Hematopoietic multipotent progenitor cell treated with erythropoietin and hydrocortisone succinate and interleukin-3 and kit ligand, for 17 days (in vitro differentiated cells): ENCODE data around the gene PIN1.

Source experiments
- DNase-seq: peaks from one replicate; pipeline ENCODE4 v3.0.0-alpha.2; 2015; ENCODE audit warnings: low spot score

PIN1 gene

DNA sequence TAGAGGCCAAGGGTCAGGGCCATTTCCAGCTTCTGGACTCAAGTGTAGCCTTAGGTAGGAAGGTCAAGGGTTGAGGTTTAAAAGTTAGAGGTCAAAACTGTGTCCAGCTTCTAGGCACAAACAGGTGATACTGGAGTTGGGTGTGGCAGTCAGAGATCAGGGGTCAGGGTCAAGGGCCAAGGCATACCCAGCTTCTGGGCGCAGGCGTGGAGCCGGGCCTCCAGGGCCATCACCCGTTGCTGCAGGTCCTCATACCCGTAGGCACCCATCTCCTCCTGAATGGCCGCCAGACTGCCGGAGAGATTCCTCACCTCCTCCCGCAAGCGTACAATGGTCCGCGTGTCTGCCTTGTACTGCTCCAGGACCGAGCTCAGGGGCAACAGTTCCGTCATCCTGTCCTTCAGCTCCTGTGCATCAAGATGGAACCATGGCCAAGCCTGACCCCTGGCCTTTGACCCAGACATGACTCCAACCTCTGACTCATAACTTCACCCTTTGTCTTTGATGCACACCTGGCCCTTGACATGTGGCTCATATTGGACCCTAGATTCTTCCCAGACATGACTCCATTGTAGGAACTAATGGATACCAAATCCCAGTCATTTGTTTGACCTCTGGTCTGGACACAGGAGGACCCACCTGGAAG, 22.1 kb downstream of the PIN1 start:
- no peak for DNase-seq

DNA sequence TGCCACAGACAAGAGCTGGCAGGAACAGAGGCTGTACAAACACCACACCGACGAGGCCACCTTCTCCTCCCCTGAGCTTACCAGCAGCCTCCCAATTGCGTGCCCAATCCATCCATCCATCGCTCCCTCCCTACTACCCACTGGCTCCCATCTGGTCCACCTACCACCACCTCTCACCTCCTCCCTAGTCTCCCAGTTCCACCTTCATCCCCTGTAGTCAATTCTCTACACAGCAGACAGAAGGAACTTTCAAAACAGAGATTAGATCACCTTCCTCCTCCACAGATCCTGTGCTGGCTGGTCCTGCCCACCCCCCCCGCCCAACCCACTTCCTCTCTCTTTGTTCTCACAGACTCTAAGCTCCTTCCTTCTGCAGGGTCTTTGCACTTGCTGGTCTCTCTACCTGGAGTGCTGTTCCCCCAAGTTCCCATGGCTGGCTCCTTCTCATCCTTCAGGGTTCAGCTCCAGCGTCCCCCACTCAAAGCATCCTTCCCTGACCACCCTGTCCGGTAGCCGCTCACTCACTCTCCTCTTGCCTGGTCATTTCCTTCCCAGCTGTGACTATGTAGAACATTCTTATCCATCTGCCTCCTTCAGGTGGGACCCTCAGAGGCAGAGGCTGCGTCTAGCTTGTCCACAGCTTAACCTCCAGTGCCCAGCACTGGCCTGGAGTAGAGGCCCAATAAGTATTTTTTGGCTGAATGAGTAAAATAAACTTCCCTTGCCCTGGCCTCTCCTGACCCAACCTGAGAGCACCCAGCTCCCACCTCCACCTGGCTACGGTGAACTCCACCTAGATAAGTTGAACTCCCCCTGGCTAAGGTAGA, 23.0 kb downstream of the PIN1 start:
- no peak for DNase-seq

DNA sequence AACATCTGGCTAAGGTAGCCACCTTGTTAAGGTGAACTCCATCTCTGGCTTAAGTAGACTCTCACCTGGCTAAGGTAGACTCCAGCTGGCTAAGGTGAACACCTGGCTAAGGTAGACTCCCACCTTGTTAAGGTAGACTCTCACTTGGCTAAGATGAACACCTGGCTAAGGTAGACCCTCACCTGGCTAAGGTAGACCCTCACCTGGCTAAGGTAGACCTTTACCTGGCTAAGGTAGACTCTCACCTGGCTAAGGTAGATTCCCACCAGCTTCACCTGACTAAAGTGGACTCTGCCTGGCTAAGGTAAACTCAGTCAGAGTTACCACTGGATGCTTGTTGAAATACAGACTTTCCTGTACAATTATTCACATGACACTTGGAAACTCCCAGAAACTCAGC, 23.6 kb downstream of the PIN1 start:
- no peak for DNase-seq

DNA sequence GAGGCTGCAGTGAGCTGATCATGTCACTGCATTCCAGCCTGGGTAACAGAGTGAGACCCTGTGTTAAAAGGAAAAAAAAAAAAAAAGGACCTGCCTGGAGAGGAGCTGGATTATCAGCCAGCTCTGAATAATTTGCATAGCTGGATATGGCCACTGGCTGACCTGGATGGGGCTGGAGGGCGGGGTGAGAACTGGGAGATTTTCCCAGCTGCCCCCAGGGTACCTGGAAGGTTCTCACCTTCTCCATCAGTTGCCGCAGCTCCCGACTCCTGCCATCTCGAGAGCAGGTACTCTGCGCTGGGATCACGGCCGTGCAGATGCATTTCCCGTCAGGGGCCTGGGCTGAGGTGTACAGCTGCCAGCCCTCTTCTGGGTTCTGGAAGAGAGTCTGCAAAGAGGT, 25.3 kb downstream of the PIN1 start:
- no peak for DNase-seq

DNA sequence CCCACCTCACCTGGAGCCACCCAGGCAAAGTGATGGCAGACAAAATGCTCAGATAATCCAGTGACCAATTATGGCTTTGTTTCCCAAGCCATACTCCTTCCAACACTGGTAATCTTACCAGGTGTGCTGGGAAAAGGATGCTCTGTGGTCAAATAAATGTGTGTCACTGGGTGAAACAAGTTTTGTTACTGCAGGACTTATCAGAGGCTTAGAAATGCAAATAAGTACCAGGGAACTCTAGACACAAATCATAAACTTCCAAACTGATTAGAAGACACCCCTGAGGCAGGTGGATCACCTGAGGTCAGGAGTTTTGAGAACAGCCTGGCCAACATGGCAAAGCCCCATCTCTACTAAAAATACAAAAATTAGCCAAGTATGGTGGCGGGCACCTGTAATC, 26.4 kb downstream of the PIN1 start:
- DNase-seq: no peak

DNA sequence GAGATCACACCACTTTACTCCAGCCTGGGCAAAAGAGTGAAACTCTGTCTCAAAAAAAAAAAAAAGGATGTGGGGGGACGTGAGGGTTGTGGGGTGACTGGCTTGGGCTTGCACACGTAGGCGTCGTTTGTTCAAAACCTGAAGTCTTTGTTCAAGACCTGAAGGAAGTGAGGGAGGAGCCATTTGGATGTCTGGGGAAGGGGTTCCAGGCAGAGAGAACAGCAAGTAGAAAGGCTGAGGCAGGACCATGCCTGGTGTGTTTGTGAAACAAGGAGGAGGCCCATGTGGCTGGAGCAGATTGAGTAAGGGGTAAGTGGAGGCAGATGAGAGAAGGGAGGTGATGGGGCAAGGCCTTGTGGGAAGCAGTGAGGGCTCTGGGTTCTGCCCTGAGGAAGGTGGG, 27.8 kb downstream of the PIN1 start:
- no peak for DNase-seq

DNA sequence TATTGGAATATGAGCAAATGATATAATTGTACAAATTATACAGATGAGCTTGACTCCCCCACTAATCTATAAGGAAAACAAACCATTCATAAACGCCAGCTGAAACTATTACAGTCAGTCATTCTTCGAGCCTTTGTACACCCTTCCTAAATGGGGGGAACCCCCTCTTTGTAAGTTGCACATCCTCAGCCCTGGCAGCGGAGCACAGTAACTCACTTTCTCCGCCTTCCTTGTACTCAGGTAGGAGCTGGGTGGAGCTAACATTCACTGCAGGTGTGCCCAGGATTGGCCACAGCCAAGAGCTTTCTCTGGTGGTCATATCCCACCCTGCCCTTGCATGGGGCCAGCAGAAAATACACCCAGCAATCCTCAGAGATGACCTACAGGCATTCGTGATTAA, 28.6 kb downstream of the PIN1 start:
- no peak for DNase-seq

DNA sequence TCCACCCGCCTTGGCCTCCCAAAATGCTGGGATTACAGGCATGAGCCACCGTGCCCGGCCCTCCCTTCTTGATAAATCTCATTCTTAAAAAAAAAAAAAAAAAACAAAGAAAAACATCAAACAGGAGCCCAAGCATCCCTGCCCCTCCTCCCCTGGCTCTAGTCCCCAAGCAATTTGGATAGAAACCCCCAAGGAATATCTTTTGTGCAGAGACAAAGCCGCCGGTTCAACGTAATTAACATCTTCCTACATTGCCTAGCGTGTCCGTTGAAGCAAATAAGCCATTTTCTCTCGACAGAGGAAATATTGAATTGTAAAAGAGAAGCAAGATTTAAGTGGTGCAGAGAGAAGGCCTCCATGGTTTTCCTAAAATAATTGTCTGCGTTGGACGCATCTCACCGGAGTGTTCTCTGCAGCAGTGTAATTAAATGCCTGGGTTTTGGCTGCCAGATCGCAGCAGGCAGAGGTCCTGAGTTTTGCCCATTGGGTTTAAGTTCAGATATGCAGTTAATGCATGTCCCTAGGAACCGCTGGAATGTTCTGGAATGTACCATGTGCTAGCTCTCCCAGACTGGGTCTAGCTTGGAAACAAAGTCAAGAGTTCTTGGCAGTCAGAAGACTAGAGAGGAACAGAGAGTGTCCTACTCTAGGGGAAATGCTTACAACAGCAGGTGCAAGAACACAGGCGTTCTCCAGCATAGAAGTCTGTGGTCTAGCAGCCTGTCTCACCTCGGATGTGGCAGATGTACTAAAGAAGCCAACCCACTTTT, 30.8 kb downstream of the PIN1 start:
- DNase-seq: no peak

DNA sequence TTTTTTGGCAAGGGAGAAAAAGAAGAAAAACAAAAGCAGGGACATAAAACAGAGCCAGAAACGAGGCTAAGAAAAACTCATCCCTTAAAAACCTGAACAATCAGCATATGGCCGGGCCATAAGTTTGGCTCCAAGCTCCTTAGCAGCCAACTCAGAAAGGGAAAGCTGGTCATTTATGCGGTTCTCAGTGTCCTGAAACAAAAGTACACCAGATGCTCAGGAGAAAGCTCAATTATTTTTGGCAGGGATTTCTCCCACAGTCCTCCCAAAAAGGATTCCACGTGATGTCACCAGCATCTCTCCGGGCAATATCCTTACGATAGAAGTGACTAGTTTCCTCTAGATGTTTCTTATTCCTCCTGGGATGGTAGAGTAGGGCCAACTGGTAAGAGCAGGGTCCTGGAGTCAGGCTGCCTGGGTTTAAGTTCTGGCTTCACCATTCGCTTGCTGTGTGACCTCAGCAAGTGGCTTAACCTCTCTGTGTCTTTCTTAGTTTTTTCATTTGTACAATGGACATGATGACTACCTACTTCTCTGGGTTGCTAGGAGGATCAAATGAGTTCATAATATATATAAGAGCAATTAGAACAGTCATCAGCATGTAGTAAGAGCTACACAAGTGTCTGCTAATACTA, 34.0 kb downstream of the PIN1 start:
- DNase-seq: no peak

DNA sequence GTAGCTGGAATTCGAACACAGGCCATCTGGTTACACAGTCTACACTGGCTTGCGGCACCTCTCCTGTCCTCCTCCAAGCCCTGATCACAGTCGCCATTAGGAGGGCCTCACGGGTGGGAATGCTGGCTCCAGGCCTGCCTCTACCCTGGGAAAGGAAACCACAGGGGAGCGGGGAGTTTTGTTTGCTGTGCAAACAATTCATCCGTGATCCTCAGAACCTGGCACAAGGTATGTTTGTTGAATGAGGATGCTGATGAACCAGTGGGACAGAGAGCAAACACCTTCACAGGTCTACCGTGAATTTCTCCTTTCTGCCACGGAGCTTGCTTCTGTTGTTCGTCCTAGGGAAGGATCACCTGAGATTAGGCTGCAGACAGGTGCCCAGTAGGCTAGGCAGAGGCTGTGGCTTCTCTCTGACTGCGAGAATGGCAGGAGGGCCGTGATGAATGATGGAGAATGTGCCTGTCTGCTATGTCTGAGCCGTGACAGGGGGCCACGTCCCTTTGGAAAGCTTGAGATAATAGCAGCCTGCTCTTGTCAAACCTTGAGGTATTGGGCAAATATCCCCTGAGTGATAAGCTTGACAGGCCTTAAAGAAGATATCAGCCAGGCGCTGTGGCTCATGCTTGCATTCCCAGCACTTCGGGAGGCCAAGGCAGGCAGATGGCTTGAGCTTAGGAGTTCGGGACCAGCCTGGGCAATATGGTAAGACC, 36.7 kb downstream of the PIN1 start:
- no peak for DNase-seq

DNA sequence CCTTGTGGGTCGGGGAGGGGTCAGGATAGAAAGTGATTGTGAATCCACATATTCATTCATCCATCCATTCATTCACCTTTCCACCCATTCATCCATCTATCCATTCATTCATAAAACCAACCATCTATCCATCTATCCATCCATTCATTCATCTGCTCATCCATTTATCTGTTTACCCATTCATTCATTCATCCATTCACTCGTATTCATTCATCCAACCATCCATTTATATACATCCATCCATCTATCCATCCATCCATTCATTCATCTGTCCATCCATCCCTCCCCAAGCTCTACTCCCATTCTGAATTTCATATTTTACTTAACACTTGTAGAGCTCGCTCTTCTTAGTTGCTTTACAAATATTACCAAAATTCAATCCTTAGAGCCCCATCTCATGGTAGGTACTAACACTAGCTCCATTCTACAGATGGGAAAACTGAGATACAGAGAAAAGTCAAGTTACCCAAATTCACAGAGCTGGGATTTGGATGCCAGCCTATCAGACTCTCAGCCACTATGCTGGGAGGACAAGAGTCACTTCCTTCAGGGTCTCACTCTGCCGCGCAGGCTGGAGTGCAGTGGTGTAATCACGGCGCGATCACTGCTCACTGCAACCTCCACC, 37.6 kb downstream of the PIN1 start:
- DNase-seq: no peak

DNA sequence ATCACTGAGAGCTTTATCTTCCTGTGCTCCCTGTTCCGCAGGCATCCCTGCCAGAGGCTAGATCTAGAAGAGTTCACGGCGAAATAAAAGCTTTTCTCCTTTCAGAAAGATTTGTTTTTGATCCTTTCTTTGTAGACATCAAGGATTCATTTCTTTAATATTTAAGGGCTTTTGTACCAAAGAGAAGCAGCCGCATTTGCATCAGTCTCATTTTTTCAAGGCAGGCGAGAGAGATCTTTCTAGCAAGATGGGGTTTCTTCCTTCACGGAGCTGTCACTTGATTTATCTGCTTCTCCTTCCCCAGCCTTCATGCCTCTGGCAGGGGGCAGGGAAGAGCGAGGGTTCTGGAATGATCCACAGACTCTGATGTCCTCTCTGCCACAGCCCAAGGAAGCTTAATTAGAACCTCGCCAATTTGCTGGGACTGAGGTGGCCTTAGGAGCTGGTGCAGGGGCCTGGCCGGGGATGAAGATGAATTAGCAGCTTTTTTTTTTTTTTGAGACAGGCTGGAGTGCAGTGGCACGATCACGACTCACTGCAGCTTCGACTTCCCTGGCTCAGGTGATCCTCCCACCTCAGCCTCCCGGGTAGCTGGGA, 40.0 kb downstream of the PIN1 start:
- DNase-seq: no peak

DNA sequence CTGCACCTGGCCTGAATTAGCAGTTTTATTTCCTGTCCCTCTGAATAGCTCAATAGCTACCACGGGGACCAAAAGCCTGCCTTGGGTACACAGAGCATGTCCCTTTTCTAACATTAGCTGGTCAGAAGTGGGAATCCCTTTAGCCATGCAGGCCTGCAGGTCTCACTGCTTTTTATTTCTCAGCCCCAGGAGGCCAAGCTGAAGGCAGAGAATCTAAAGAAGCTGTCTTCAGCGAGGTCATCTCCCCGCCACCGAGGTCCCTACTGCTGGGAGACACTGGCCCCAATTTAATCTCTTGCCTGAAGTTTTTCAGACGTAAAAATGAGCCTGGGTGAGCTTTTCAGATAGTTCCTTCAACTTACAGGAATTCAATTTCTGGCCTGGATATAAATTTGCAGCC, 40.7 kb downstream of the PIN1 start:
- DNase-seq: no peak

DNA sequence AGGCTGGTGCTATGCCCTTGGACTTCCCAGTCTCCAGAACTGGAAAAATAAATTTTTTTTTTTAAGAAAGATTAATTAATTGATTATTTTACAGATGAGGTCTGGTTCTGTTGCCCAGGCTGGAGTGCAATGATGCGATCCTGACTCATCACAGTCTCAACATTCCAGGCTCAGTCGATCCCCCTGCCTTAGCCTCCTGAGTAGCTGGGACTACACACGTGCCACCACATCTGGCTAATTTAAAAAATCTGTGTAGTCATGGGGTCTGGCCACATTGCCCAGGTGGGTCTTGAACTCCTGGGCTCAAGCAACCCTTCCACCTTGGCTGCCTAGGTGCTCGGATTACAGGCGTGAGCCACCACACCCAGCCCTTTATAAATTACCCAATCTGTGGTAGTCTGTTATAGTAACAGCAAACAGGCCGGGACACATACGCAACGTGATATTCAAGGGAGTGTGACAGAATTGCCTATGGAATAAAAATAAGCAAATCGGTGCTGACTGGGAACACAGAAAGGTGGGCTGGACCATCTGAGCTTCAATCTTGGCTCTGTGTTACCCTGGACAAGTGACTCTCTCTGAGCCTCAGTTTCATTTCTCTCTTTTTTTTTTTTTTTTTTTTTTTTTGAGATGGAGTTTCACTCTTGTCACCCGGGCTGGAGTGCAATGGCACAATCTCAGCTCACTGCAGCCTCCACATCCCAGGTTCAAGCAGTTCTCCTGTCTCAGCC, 42.8 kb downstream of the PIN1 start:
- no peak for DNase-seq

DNA sequence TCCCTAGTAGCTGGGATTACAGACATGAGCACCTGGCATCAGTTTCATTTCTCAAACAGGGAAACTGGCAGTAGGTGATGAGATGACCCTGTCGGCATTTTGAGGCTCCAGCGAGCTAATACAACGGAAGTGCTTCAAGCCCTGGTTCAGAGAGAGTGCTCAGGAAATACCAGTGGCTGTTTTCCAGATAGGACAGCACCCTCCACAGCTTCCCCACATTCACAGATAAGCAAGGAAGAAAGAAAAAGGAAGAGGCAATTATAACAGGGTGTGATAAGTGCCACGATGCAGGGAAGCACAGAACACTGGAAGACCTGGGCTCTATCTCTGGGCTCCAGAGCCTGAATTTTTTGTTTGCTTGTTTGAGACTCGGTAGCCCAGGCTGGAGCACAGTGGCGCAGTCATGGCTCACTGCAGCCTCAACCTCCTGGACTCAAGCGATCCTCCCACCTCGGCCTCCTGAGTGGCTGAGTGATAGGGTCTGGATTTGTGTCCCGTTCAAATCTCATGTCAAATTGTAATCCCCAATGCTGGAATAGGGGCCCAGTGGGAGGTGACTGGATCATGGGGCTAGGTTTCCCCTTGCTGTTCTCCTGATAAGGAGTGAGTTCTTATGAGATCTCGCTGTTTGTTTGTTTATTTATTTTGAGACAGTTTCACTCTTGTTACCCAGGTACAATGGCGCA, 43.5 kb downstream of the PIN1 start:
- DNase-seq: no peak

DNA sequence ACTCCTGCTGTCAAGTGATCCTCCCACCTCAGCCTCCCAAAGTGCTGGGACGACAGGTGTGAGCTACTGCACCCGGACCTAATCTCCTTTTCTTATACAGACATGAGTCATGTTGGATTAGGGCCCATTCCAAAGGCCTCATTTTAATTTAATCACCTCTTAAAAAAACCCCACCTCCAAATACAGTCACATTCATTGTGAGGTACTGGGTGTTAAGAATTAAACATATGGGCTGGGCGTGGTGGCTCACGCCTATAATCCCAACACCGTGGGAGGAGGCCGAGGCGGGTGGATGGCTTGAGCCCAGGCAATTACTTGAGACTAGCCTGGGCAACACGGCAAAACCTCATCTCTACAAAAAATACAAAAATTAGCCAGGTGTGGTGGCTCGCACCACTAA, 46.6 kb downstream of the PIN1 start:
- DNase-seq: no peak

DNA sequence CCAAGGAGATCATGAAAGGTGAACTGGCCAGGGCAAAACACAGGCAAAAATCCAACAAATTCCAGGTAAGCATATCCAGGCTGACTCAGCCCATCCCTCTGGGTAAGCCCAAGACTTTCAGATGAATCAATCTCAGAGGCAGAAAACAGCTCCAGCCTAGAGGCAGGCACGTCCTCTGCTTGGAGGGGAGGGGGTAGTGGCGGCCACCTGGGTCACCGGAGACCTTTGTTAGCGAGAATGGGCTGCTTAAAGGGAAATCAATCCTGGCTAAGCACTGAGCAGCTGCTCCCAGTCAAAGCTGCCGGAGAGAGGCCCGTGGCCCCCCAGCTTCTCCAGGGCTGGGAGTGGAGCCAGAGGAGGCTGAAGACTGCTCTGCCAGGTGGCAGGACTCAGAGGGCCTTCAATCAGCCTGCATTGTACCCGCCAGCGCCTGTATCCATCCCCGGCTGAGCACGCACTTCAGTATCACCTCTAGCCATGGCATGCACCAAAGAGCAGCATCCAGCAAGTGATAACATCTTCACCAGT, 48.2 kb downstream of the PIN1 start:
- DNase-seq: no peak

DNA sequence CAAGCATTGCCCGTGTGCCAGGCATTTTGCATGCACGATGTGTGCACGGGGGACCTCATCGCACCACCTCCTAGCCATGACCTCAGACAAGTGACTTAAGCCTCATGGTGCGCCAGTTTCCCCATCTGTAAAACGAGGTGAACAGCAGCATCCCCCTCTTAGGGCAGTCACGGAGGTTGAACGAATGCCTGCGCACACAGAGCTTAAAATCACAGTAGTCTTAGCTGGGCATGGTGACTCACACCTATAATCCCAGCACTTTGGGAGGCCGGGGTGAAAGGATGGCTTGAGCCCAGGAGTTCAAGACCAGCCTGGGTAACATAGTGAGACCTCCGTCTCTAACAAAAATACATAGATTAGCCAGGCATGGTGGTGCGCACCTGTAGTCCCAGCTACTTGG, 48.6 kb downstream of the PIN1 start:
- DNase-seq: no peak

DNA sequence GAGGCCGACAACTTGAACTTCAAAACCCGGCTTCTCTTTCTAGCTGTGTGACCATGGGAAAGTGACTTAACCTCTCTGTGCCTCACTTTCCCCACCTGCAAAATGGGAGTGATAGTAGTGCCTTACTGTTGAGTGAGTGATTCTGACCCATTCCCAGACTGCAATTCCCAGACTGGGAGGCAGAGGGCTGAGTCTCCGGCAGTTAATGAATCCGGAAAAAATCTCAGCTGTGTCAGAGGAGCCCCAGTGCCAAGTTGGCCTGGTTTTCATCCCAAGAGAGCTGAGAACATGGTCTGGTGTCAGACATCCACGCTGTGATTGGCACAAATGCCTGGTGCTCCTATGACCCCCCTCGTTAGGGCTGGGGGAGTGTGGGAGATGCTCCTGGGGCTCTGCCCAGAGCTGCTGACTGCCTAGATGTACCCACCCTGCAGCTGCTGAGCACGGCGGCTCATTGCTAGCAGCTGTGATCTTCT, 50.0 kb downstream of the PIN1 start:
- DNase-seq: no peak
